OCI-LY7 (cell line): Measurements from ENCODE around the gene RAB7A.

ENCODE experiments used
- CTCF ChIP-seq: fragments of 200-600 bp; sonication (generic); conservative IDR thresholded peaks from 2 replicates; pipeline ENCODE4 v1.5.1; 2014; ENCODE audit warnings: mild to moderate bottlenecking, antibody characterized with exemption, low read length, moderate library complexity, mixed read lengths
- EZH2phosphoT487 ChIP-seq: fragments of 200-600 bp; sonication (generic); IDR thresholded peaks from 2 replicates; pipeline ENCODE4 v1.6.1; 2018; ENCODE audit warnings: low read depth, borderline replicate concordance, mild to moderate bottlenecking, mixed run types, antibody characterized with exemption, low read length, moderate library complexity, mixed read lengths

GRCh38 chr3:128784232-128784631, 58.2 kb downstream of the RAB7A start:
- TF ChIP-seq CTCF (peak; percentile 66), EZH2phosphoT487 (no peak)
